HG03354 (cell line): ENCODE results near the gene GATC.

Experiments used
- ATAC-seq: cut with Tn5 transposase; IDR thresholded peaks from one replicate; pipeline ENCODE4 v1.9.1; 2021; ENCODE audit warnings: mild to moderate bottlenecking; ENCODE audit not compliant: unreplicated experiment, poor library complexity, severe bottlenecking

The GATC gene, protein sequence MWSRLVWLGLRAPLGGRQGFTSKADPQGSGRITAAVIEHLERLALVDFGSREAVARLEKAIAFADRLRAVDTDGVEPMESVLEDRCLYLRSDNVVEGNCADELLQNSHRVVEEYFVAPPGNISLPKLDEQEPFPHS

GRCh38 chr12:120445911-120446843 lies at the start of gene GATC, which contains the start of gene TRIAP1:
Gene GATC (plus strand): TSS chr12:120446444. CDS start chr12:120446481, 37 bp downstream.
Gene TRIAP1 (minus strand): TSS chr12:120446384. CDS start chr12:120446372, 12 bp downstream.
- peak; percentile 94 for ATAC-seq

DNA sequence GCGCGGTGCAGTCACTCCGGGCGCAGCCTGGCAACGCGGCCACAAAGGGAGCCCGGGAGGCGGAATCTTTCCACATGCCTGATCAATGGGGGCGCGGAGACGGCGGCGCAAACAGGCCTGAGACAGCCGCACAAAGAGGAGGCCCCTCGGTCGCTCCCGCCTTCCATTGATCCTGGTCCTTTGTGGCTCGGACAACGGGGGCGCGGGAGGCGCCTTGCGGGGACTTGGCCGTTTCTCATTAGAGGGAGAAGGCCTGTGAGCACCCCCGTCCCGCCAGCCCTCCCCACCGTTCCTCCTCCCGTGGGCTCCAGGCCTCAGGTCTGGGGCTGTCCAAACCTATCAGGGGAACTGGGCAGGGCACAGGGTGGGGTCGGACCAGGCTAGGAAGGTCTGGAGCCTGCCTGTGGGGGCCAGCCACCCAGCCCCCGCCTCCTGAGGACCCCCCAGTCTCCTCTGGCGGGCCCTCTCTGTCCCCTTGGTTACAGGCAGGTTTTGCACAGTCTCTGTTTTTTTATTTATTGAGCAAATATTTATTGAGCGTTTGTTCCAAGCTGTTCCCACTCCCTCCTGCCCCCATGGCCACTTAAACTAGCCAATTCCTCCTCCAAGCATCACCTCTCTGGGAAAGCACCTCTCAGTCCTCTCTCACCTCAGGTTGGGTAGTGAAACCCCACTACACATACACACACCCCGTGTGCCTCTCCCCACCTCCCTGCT lies 48.3 kb upstream of the GATC start:
- ATAC-seq, result no peak

GRCh38 chr12:120399531-120399930 lies 46.7 kb upstream of the GATC start:
- ATAC-seq, result no peak

- no peak for ATAC-seq
These were observed 44.0 kb upstream of the GATC start for GRCh38 chr12:120402217-120402616.

- no peak for ATAC-seq
These were observed 42.4 kb upstream of the GATC start for GRCh38 chr12:120403869-120404268.

DNA sequence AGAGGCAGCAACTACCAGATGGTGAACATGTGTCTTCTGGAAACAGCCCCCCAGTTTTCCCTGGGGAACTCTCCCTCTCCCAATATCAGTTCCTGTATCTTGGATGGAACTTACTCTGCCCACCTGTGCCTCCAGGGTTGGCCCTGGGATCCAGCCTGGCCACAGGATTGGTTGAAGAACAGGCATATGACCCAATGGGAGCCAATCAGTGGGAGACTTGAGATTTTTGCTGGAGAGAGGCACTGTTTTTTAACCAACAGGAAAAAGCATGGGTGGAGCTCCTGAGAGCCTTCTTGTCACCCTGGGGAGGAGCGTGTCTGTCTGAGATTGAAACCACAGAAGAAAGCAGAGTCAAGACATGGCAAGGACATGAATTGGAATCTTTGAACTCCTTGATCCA lies 42.0 kb upstream of the GATC start:
- ATAC-seq, result no peak

GRCh38 chr12:120406069-120406468 lies 40.2 kb upstream of the GATC start:
- ATAC-seq, result no peak

DNA sequence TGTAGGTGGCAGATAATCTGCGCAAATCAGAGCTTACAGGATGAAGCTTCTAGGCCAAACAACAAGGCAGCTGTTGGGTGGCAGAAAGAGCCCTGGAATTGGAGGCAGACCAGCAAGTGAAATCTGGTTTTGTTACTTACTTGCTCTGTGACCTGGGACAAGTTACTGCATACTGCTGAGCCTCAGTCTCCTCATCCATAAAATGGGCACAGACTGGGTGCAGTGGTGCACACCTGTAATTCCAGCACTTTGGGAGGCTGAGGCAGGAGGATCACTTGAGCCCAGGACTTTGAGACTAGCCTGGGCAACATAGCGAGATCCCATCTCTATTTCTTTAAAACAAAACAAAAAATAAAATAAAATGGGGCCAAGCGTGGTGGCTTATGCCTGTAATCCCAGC lies 39.7 kb upstream of the GATC start:
- no peak for ATAC-seq

GRCh38 chr12:120408771-120409170 lies 37.5 kb upstream of the GATC start:
- ATAC-seq, result no peak

DNA sequence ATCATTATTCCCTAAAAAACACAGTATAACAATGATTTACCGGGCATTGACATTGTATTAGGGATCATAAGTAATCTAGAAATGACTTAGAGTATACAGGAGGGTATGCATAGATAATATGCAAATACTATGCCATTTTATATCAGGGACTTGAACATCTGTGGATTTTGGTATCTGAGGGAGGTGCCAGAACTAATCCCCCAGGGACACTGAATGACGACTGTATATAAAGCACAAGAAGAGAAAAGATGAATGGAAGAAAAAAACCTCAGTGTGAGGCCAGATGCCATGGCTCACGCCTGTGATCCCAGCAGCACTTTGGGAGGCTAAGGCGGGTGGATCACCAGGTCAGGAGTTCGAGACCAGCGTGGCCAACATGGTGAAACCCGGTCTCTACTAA lies 33.8 kb upstream of the GATC start:
- no peak for ATAC-seq

DNA sequence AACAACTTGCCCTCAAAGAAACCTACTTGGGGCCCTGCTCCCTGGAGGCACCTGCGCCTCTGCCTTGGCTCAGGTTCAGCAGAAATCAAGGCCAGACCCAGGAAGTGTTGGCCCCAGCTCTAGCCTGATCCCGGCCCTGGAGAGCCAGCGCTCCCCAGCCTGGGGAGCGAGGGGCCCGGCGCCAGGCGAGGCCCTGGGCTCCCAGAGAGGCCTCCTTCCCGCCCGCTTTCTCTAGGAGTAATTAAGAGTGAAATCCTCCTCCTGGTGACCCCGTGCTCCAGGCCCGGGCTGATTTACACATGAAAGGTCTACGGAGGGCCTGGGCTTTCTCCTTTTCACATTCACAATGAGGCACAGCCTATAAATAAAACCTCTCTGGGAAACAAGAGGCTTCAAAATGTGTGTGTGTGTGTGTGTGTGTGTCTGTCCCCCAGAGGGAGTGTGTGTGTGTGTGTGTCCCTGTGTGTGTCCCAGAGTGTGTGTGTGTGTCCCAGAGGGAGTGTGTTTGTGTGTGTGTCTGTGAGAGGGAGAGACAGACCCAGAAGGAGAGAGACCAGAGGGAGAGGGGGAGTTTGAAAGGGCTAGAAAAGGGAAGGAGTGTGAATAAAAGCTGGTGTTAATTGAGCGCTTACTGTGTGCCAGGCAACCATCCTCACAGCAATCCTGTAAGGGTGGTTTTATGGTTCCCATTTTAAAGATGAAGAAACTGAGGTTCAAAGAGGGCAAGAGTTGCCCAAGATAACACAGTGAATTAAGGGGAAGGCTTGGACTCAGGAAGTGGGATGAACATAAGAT lies 32.1 kb upstream of the GATC start:
- ATAC-seq, result no peak

DNA sequence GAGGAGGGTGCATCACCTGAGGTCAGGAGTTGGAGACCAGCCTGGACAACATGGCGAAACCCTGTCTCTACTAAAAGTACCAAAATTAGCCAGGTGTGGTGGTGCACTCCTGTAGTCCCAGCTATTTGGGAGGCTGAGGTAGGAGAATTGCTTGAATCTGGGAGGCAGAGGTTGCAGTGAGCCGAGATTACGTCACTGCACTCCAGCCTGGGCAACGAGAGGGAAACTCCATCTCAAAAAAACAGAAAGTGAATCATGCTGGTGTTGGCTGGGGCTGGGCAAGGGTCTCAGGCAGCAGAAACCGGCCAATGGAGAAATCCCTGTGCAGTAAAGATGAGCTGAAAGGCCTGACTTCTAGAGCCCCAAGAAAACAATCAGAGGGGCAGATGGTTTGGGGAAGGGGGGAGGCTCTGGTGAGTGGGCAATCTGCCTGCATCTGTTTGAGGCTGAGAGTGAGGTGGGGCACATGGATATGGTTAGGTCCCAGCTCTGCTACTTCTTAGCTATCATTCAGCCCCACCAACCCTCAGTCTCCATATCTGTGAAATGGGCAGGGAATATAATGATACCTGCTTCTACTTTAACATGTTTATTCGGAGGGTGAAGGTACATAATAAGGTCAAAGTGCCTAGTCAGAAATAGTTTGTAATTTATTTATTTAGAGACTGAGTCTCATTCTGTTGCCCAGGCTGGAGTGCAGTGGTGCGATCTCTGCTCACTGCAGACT lies 29.6 kb upstream of the GATC start:
- ATAC-seq, result no peak

DNA sequence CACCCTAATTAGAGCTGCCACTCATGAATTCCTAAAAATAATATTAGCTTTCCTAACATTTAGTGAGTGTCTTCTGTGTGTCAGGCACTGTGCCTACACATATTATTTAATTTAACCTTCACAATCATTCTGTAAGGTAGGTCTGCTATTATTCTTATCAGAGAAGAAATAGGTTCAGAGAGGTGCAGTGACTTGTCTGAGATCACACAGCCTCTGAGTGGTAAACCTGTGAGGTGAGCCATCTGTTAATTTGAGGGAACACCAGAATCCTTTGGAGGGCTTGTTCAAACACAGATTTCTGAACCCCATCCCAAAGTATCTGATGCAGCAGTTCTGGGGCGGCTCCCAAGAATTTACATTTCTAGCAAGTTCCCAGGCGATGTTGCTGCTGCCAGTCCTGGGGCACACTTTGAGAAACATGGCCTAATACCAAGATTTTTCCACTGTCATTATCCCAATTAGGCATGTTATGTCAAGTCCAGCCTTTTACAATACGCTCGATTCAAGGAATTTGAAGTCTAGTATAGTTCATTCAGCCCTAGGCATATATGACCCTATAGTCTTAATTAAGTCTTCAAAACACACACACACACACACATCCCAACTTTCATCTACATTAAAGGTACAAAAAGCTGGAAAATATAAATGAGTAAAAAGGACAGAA lies 28.2 kb upstream of the GATC start:
- no peak for ATAC-seq

- no peak for ATAC-seq
These were observed 24.5 kb upstream of the GATC start for GRCh38 chr12:120421701-120422100.

GRCh38 chr12:120422892-120423456 lies 23.3 kb upstream of the GATC start:
- no peak for ATAC-seq

DNA sequence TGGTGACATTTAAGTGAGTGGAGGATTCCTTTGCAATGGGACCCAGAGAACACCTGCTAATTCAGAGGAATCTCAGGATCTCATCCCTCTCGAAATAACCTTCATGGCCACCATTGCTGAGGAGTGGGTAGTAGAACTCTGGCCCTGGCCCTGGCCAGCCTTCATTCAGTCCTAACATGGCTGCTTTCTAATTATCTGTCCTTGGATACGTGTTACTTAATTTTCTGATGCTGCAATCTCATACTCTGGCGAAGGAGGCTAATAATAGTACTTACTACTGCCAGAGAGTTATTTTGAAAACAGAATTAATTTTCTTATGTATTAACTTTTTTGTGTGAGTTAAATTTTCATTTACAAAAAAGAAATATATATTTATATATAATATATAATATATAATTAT lies 20.4 kb upstream of the GATC start:
- no peak for ATAC-seq

DNA sequence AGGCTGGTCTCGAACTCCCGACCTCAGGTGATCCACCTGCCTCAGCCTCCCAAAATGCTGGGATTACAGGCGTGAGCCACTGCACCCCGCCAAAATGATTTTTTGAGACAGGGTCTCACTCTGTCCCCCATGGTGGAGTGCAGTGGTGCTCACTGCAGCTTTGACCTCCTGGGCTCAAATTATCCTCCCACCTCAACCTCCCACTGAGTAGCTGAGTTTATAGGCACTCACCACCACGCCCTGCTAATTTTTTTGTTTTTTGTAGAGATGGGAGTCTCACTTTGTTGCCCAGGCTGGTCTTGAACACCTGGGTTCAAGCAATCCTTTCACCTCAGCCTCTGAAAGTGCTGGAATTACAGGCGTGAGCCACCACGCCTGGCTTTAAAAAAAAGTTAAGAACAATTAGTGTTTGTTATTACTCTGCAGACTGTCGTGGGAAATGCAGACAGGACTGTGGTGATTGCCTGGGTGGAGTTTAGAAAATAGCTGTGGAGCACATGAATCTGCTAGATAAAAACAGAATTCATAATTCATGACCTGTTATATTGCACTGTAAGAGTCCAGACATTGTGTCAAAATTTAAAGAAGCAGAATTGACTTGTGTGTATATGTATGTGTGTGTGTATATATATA lies 17.5 kb upstream of the GATC start:
- ATAC-seq, result no peak

- no peak for ATAC-seq
These were observed 16.9 kb upstream of the GATC start for GRCh38 chr12:120429368-120429767.
